Neuronal stem cell (in vitro differentiated cells): Measurements from ENCODE around the gene GCAT.

Experiments
- DNase-seq: peaks from one replicate; pipeline ENCODE4 v3.0.0-alpha.2; 2013; ENCODE audit warnings: low spot score
- H2AFZ ChIP-seq: one replicate; pipeline ENCODE4 v1.6.1; 2013; ENCODE audit warnings: mild to moderate bottlenecking, low read length, inconsistent platforms
- H2AK5ac ChIP-seq: 2 replicates; pipeline ENCODE4 v1.6.1; 2013; ENCODE audit warnings: low read depth, mild to moderate bottlenecking, inconsistent platforms, low read length, moderate library complexity, mixed read lengths
- H2BK120ac ChIP-seq: 2 replicates; pipeline ENCODE4 v1.6.1; 2013; ENCODE audit warnings: low read depth, mild to moderate bottlenecking, inconsistent platforms, low read length, moderate library complexity, mixed read lengths
- H2BK12ac ChIP-seq: one replicate; pipeline ENCODE4 v1.6.1; 2013; ENCODE audit warnings: low read length, inconsistent platforms
- H2BK15ac ChIP-seq: 2 replicates; pipeline ENCODE4 v1.6.1; 2013; ENCODE audit warnings: mild to moderate bottlenecking, low read length, inconsistent platforms, mixed read lengths
- H2BK5ac ChIP-seq: one replicate; pipeline ENCODE4 v1.6.1; 2013; ENCODE audit warnings: inconsistent platforms, mild to moderate bottlenecking, low read length, moderate library complexity
- H3K14ac ChIP-seq: one replicate; pipeline ENCODE4 v1.6.1; 2013; ENCODE audit warnings: low read length, inconsistent platforms
- H3K18ac ChIP-seq: 2 replicates; pipeline ENCODE4 v1.6.1; 2013; ENCODE audit warnings: low read length, inconsistent platforms
- H3K23ac ChIP-seq: 2 replicates; pipeline ENCODE4 v1.6.1; 2013; ENCODE audit warnings: low read depth, mild to moderate bottlenecking, mixed read lengths, low read length, inconsistent platforms; ENCODE audit not compliant: poor library complexity
- H3K27ac ChIP-seq: replicated peaks from 3 replicates; pipeline ENCODE4 v1.5.1; 2013; ENCODE audit warnings: low read length, inconsistent platforms
- H3K27me3 ChIP-seq, 3 experiments: 2 replicates each; pipeline ENCODE4 v1.6.1; 2013; ENCODE audit warnings: low read length in 3 of 3, mild to moderate bottlenecking in 2 of 3, inconsistent platforms in 1 of 3, low read depth in 1 of 3, mixed read lengths in 1 of 3, moderate library complexity in 1 of 3; ENCODE audit not compliant: control insufficient read depth in 3 of 3, insufficient read depth in 3 of 3
- H3K36me3 ChIP-seq, 2 donors: replicated peaks in 1 of 2; 2 replicates each; pipeline ENCODE4 v1.6.1; 2013; ENCODE audit warnings: low read length in 2 of 2; ENCODE audit not compliant: control insufficient read depth in 2 of 2, insufficient read depth in 2 of 2
- H3K4ac ChIP-seq: 2 replicates; pipeline ENCODE4 v1.6.1; 2013; ENCODE audit warnings: inconsistent platforms, mild to moderate bottlenecking, low read length, moderate library complexity
- H3K4me1 ChIP-seq, 2 donors: 1 replicate in 1 of 2; 2 replicates in 1 of 2; pipeline ENCODE4 v1.6.1; 2013; ENCODE audit warnings: low read length in 2 of 2, low read depth in 1 of 2; ENCODE audit not compliant: control insufficient read depth in 2 of 2, insufficient read depth in 1 of 2
- H3K4me2 ChIP-seq: one replicate; pipeline ENCODE4 v1.6.1; 2013; ENCODE audit warnings: mild to moderate bottlenecking, low read length, inconsistent platforms; ENCODE audit not compliant: insufficient read depth, poor library complexity, severe bottlenecking
- H3K4me3 ChIP-seq, 2 donors: 2 replicates each; pipeline ENCODE4 v1.5.1; 2013; ENCODE audit warnings: low read length in 2 of 2, mild to moderate bottlenecking in 2 of 2, inconsistent platforms in 1 of 2, moderate library complexity in 1 of 2
- H3K79me1 ChIP-seq: one replicate; pipeline ENCODE4 v1.6.1; 2013; ENCODE audit warnings: low read depth, mild to moderate bottlenecking, inconsistent platforms, low read length, moderate library complexity
- H3K9ac ChIP-seq: one replicate; pipeline ENCODE4 v1.6.1; 2013; ENCODE audit warnings: mild to moderate bottlenecking, low read depth, low read length, inconsistent platforms; ENCODE audit not compliant: poor library complexity
- H3K9me3 ChIP-seq, 2 donors: replicated peaks in 1 of 2; 2 replicates each; pipeline versions ENCODE3 to v1.6.1; 2013; ENCODE audit warnings: low read length in 2 of 2, mild to moderate bottlenecking in 2 of 2, inconsistent platforms in 1 of 2, low read depth in 1 of 2, mixed read lengths in 1 of 2, moderate library complexity in 1 of 2; ENCODE audit not compliant: control insufficient read depth in 2 of 2, insufficient read depth in 1 of 2
- H4K8ac ChIP-seq: one replicate; pipeline ENCODE4 v1.6.1; 2013; ENCODE audit warnings: low read depth, mild to moderate bottlenecking, inconsistent platforms, low read length, moderate library complexity
- H4K91ac ChIP-seq: one replicate; pipeline ENCODE4 v1.6.1; 2013; ENCODE audit warnings: low read length, low read depth, mild to moderate bottlenecking, inconsistent platforms; ENCODE audit not compliant: poor library complexity
- WGBS, 2 donors: extraction: QIAGEN DNeasy Blood & Tissue Kit; methylation state at CpG; one replicate each; pipeline ENCODE4 v1.1.7; 2013; ENCODE audit warnings: missing lambda C conversion rate in 2 of 2, mixed read lengths in 1 of 2; ENCODE audit not compliant: insufficient read length in 2 of 2, insufficient replicate concordance in 1 of 2; ENCODE audit errors: extremely low coverage in 2 of 2; 5-methylcytosine and 5-hydroxymethylcytosine counted together

GCAT gene

GRCh38 chr22:37765498-37765897 lies 42.2 kb upstream of the GCAT start:
- H2BK15ac ChIP-seq, result no peak overlapping the region
- H3K18ac ChIP-seq, result no peak overlapping the region

DNA sequence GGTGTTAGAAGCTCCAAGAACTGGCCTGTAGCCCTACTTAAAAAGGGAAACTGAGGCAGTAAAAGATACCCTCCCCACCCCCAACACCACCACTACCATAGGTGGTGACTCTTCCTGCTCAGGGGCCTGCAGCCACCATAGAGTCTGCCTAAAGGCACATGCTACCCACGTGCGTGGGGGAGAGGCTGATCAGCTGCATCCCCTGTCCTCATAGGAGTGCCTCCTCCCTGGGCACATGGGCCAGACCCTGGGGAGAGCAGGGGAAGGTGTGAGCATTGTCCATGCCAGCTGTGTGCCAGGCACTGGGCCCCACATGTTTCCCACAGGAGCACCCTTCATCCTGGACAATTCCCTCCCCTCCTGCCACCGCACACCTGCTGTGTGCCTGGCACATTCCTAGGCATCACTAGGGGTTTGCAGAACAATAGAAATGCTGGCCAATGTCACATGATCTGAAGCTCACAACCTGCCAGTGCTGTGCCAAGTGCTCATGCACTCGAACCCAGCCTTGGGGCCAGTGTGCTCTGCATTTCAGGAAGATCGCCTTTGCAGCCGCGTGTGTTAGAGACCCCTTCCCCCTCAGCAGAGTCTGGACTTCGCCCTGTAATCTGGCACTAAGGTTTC lies 41.7 kb upstream of the GCAT start:
- H2BK12ac ChIP-seq, result no peak overlapping the region
- DNase-seq, result no peak
- H3K18ac ChIP-seq, result no peak overlapping the region
- H3K4ac ChIP-seq, result no peak overlapping the region
- peaks cover 23 to 78% of the 10 kb centered on the region in 2 donors for H3K36me3 ChIP-seq
- no peak overlapping the region for H3K4me2 ChIP-seq
- peak overlapping the region in 1 of 2 donors; percentile 69 for H3K4me3 ChIP-seq
- H2BK5ac ChIP-seq, result no peak overlapping the region
- H2BK15ac ChIP-seq, result no peak overlapping the region
- no peak overlapping the region for H2BK120ac ChIP-seq
- H3K79me1 ChIP-seq, result peaks cover 2% of the 10 kb centered on the region
- no peak overlapping the region for H3K14ac ChIP-seq
- H3K9ac ChIP-seq, result peak overlapping the region; percentile 74
- no peaks in the 10 kb centered on the region for H3K4me1 ChIP-seq
- no peak overlapping the region for H4K8ac ChIP-seq
- no peak overlapping the region for H3K27ac ChIP-seq
- no peak overlapping the region for H3K23ac ChIP-seq
- no peak overlapping the region for H2AK5ac ChIP-seq
- no peaks in the 10 kb centered on the region for H3K27me3 ChIP-seq
- H3K9me3 ChIP-seq, result no peaks in the 10 kb centered on the region
- no peak overlapping the region for H4K91ac ChIP-seq
- no peak overlapping the region for H2AFZ ChIP-seq
- no CpG with 5 or more reads among the region's 8 CpGs for WGBS, 2 donors

More at GRCh38 chr22:37765498-37765897, 42.2 kb upstream of the GCAT start:
- Histone ChIP-seq H2BK5ac (no peak overlapping the region), H3K4ac (no peak overlapping the region), H3K4me1 (no peaks in the 10 kb centered on the region), H3K36me3 (peaks cover 25 to 81% of the 10 kb centered on the region in 2 donors), H3K4me3 (no peak overlapping the region), H4K91ac (no peak overlapping the region), H3K23ac (no peak overlapping the region), H3K4me2 (no peak overlapping the region), H2AFZ (no peak overlapping the region), H2BK12ac (peak overlapping the region; percentile 19), H3K27ac (no peak overlapping the region), H3K79me1 (peaks cover 2% of the 10 kb centered on the region), H3K9me3 (no peaks in the 10 kb centered on the region), H3K14ac (no peak overlapping the region), H2BK120ac (no peak overlapping the region), H3K27me3 (no peaks in the 10 kb centered on the region), H4K8ac (no peak overlapping the region), H2AK5ac (no peak overlapping the region), H3K9ac (no peak overlapping the region)
- WGBS, 2 donors, result no CpG with 5 or more reads among the region's 13 CpGs
- no peak for DNase-seq

DNA sequence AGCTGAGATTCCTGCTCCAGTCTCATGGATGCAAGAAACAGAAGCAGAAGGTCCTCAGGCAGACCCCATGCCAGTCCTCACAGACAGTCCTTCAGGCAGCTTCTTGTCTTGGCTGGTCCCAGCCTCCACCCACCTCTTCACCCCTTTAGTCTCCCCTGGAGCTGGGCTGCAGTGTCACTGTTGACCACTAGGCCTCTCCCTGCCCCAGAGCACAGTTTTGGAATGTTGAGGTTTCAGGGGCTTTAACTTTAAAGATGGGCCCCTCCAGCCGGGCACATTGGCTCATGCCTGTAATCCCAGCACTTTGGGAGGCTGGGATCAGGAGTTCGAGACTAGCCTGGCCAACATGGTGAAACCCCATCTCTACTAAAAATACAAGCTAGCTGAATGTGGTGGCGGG lies 39.5 kb upstream of the GCAT start:
- no peak overlapping the region for H2BK15ac ChIP-seq

GRCh38 chr22:37769056-37769455 lies 38.7 kb upstream of the GCAT start:
- Histone ChIP-seq H3K27me3 (no peaks in the 10 kb centered on the region), H3K79me1 (peaks cover 2% of the 10 kb centered on the region), H2AK5ac (no peak overlapping the region), H2BK5ac (peak overlapping the region; percentile 5), H2AFZ (no peak overlapping the region), H3K9ac (peak overlapping the region; percentile 38), H3K14ac (no peak overlapping the region), H4K8ac (no peak overlapping the region), H4K91ac (no peak overlapping the region), H2BK12ac (no peak overlapping the region), H3K27ac (no peak overlapping the region), H2BK15ac (no peak overlapping the region), H3K9me3 (no peaks in the 10 kb centered on the region), H3K23ac (peak overlapping the region; percentile 48), H3K4me1 (no peaks in the 10 kb centered on the region), H2BK120ac (no peak overlapping the region), H3K36me3 (peaks cover 31 to 81% of the 10 kb centered on the region in 2 donors), H3K4me2 (no peak overlapping the region), H3K4me3 (peak overlapping the region in 1 of 2 donors; percentile 30), H3K4ac (no peak overlapping the region), H3K18ac (no peak overlapping the region)
- WGBS, 2 donors, result no CpG with 5 or more reads among the region's 24 CpGs
- no peak for DNase-seq

More for the DNA sequence above, 39.5 kb upstream of the GCAT start:
- no peaks in the 10 kb centered on the region for H3K4me1 ChIP-seq
- no peak overlapping the region for H3K23ac ChIP-seq
- H2AFZ ChIP-seq, result no peak overlapping the region
- H3K79me1 ChIP-seq, result peaks cover 2% of the 10 kb centered on the region
- no peak overlapping the region for H2BK120ac ChIP-seq
- H4K91ac ChIP-seq, result no peak overlapping the region
- H3K9ac ChIP-seq, result no peak overlapping the region
- H3K36me3 ChIP-seq, result peaks cover 28 to 81% of the 10 kb centered on the region in 2 donors
- H3K18ac ChIP-seq, result no peak overlapping the region
- H3K4me3 ChIP-seq, result no peak overlapping the region
- H3K9me3 ChIP-seq, result no peaks in the 10 kb centered on the region
- no peak for DNase-seq
- no peak overlapping the region for H3K14ac ChIP-seq
- H2BK12ac ChIP-seq, result no peak overlapping the region
- H4K8ac ChIP-seq, result no peak overlapping the region
- H3K27ac ChIP-seq, result no peak overlapping the region
- no peak overlapping the region for H2AK5ac ChIP-seq
- H3K4me2 ChIP-seq, result no peak overlapping the region
- no peak overlapping the region for H2BK5ac ChIP-seq
- H3K27me3 ChIP-seq, result no peaks in the 10 kb centered on the region
- no peak overlapping the region for H3K4ac ChIP-seq
- WGBS, 2 donors, result no CpG with 5 or more reads among the region's 3 CpGs
